Testis (tissue), 2 donors: Measurements from ENCODE around the gene ROR2.

Source experiments
- CTCF ChIP-seq, 3 experiments: fragments of 450-650 bp in 2 of 3; fragments of 200-600 bp in 1 of 3; sonication (generic) in 1 of 3; IDR thresholded peaks; one replicate each; pipeline ENCODE4 v1.5.1; 2016 to 2019; ENCODE audit warnings: antibody characterized with exemption in 3 of 3, mild to moderate bottlenecking in 2 of 3, moderate library complexity in 1 of 3
- POLR2A ChIP-seq: fragments of 450-650 bp; IDR thresholded peaks from one replicate; pipeline ENCODE4 v1.6.1; 2017; ENCODE audit warnings: antibody characterized with exemption, mild to moderate bottlenecking, moderate library complexity

GRCh38 chr9:91907484-91908292, 42.3 kb downstream of the ROR2 start:
- TF ChIP-seq CTCF (IDR thresholded peaks at IDR 0.05) (no peak), POLR2A (no peak)
